A673 (cell line): ENCODE results near the gene CNNM2. TPM values are rescaled to one million over a fixed set of nuclear protein-coding genes. Genes with fewer than 3 reads are reported as not detected.

Experiments
- BruUV-seq: library from RNA; stranded (reverse); fragments of 400-500 nt; replicated peaks from 2 replicates; lab custom pipeline; 2021; lab: Mats Ljungman, UMichigan
- CTCF ChIA-PET: fragments of 300-600 bp; sonication (Branson Sonifier 250); formaldehyde crosslinking; loops from one replicate; lab custom pipeline; 2022; ENCODE audit warnings: antibody characterized with exemption; lab: Charles Lee
- POLR2A ChIA-PET: fragments of 300-600 bp; sonication (Branson Sonifier 250); formaldehyde crosslinking; loops from one replicate; lab custom pipeline; 2022; ENCODE audit warnings: antibody characterized with exemption; ENCODE audit not compliant: low non-redundant PET; lab: Charles Lee
- DNase-seq: peaks from one replicate; pipeline ENCODE4 v3.0.0-alpha.2; 2015; ENCODE audit warnings: low spot score
- H3K27ac ChIP-seq: fragments of 200-600 bp; sonication (generic); 2 replicates; pipeline ENCODE4 v1.5.1; 2016; ENCODE audit warnings: mixed run types, low read depth, mild to moderate bottlenecking, mixed read lengths, antibody characterized with exemption, low read length; ENCODE audit not compliant: poor library complexity, severe bottlenecking
- H3K27me3 ChIP-seq: fragments of 200-600 bp; sonication (generic); replicated peaks from 2 replicates; pipeline ENCODE4 v1.6.1; 2017; ENCODE audit warnings: mixed run types, low read depth, mild to moderate bottlenecking, mixed read lengths, antibody characterized with exemption, low read length; ENCODE audit not compliant: insufficient read depth, poor library complexity
- H3K36me3 ChIP-seq: fragments of 200-600 bp; sonication (generic); 2 replicates; pipeline ENCODE4 v1.6.1; 2016; ENCODE audit warnings: mixed run types, mild to moderate bottlenecking, mixed read lengths, antibody characterized with exemption, low read length; ENCODE audit not compliant: insufficient read depth, poor library complexity, severe bottlenecking
- H3K4me1 ChIP-seq: fragments of 200-600 bp; sonication (generic); 2 replicates; pipeline ENCODE4 v1.6.1; 2017; ENCODE audit warnings: mixed run types, mild to moderate bottlenecking, mixed read lengths, antibody characterized with exemption, low read length; ENCODE audit not compliant: insufficient read depth, poor library complexity, severe bottlenecking
- H3K4me3 ChIP-seq: fragments of 200-600 bp; sonication (generic); 2 replicates; pipeline ENCODE4 v1.5.1; 2016; ENCODE audit warnings: low read depth, mixed run types, mild to moderate bottlenecking, mixed read lengths, low read length; ENCODE audit not compliant: poor library complexity, severe bottlenecking
- H3K9me3 ChIP-seq: fragments of 200-600 bp; sonication (generic); 2 replicates; pipeline ENCODE4 v1.6.1; 2016; ENCODE audit warnings: mixed run types, low read depth, mild to moderate bottlenecking, mixed read lengths, antibody characterized with exemption, low read length; ENCODE audit not compliant: poor library complexity, severe bottlenecking
- CTCF ChIP-seq: fragments of 300-800, 200-600 bp; sonication (generic); conservative IDR thresholded peaks from 2 replicates; pipeline ENCODE4 v1.5.1; 2017; ENCODE audit warnings: low read depth, mild to moderate bottlenecking, antibody characterized with exemption, low read length, moderate library complexity, mixed read lengths
- EZH2 ChIP-seq: fragments of 200-600 bp; sonication (generic); IDR thresholded peaks from 2 replicates; pipeline ENCODE4 v1.6.1; 2017; ENCODE audit warnings: borderline replicate concordance, low read depth, mild to moderate bottlenecking, mixed read lengths, antibody characterized with exemption, low read length; ENCODE audit not compliant: poor library complexity, severe bottlenecking
- intact Hi-C: fragments of 100-400 bp; cut with micrococcal nuclease; formaldehyde crosslinking; loops from one replicate; pipeline ENCODE4 v1.10.0; 2022; ENCODE audit not compliant: unreplicated experiment
- total RNA-seq: library from RNA; stranded (reverse); gene quantifications from 2 replicates; pipeline ENCODE4 v1.2.3, GENCODE V29; 2021

CNNM2 gene
- total RNA-seq, 1 experiment from 2014 or later = 4.8 TPM

- ChIA-PET CTCF (no interaction called here), POLR2A (no interaction called here)
- H3K36me3 ChIP-seq = no peaks in the 10 kb centered on the region
- no peak overlapping the region for H3K4me3 ChIP-seq
- no peak overlapping the region for H3K27ac ChIP-seq
- DNase-seq = no peak
- TF ChIP-seq EZH2 = no peak
- no peak for TF ChIP-seq CTCF
- peaks cover 14% of the 10 kb centered on the region for H3K4me1 ChIP-seq
- no TSS peak for BruUV-seq
- intact Hi-C loops = no loop called here
- no peaks in the 10 kb centered on the region for H3K9me3 ChIP-seq
- H3K27me3 ChIP-seq = no peaks in the 10 kb centered on the region
Observed at GRCh38 chr10:103123282-103124024, 205.4 kb downstream of the CNNM2 start.

- Histone ChIP-seq H3K36me3 (no peaks in the 10 kb centered on the region), H3K4me1 (peaks cover 14% of the 10 kb centered on the region), H3K27ac (no peak overlapping the region), H3K27me3 (no peaks in the 10 kb centered on the region), H3K9me3 (no peaks in the 10 kb centered on the region), H3K4me3 (no peak overlapping the region)
- DNase-seq = no peak
- POLR2A ChIA-PET = no interaction called here
- intact Hi-C loops = no loop called here
- no TSS peak for BruUV-seq
- TF ChIP-seq EZH2 (no peak), CTCF (no peak)
- CTCF ChIA-PET = no interaction called here
Observed at GRCh38 chr10:103124420-103125096, 206.5 kb downstream of the CNNM2 start.

GRCh38 chr10:103125323-103126267 is 207.5 kb downstream of the CNNM2 start:
- no TSS peak for BruUV-seq
- Histone ChIP-seq H3K9me3 (no peaks in the 10 kb centered on the region), H3K4me1 (peaks cover 14% of the 10 kb centered on the region), H3K27me3 (no peaks in the 10 kb centered on the region), H3K36me3 (no peaks in the 10 kb centered on the region), H3K27ac (no peak overlapping the region), H3K4me3 (no peak overlapping the region)
- DNase-seq = no peak
- ChIA-PET CTCF (no interaction called here), POLR2A (no interaction called here)
- TF ChIP-seq CTCF (no peak), EZH2 (no peak)
- intact Hi-C loops = no loop called here
